Erythroblast (primary cell): ENCODE results near the gene MGAT3.

Source experiments
- DNase-seq, 2 experiments: peaks; one replicate each; lab custom pipeline; 2025; lab: John Stamatoyannopoulos, UW
- GATA1 ChIP-seq: IDR thresholded peaks from 2 replicates; pipeline ENCODE4 v1.6.1; 2011; ENCODE audit warnings: low read depth, mild to moderate bottlenecking, control low read depth, low read length, moderate library complexity
- POLR2A ChIP-seq: IDR thresholded peaks from 2 replicates; pipeline ENCODE4 v1.6.1; 2011; ENCODE audit warnings: mild to moderate bottlenecking, low read length

Gene MGAT3

DNA sequence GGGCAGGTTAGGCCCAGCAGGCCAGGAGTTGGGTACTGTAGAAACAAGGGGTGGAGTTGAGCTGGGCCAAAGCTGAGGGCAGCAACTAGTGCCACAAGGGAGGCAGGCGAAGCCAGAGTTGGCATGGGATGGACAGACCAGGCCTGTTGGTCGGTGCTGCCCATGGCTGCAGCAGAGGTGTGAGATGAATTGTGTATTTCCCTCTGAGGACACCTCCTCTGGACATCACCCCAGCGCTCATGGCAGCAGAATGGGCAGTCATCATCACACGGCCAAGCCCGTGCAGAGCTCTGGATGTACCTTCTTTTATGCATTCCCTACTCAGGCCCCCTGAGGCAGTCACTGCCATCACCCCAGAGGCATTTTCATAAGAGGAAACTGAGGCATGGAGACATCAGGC, 36.9 kb upstream of the MGAT3 start:
- TF ChIP-seq POLR2A (no peak), GATA1 (no peak)
- DNase-seq: no peak

- TF ChIP-seq POLR2A (no peak), GATA1 (no peak)
- DNase-seq: no peak
Observed at GRCh38 chr22:39421691-39422090, 35.1 kb upstream of the MGAT3 start.

DNA sequence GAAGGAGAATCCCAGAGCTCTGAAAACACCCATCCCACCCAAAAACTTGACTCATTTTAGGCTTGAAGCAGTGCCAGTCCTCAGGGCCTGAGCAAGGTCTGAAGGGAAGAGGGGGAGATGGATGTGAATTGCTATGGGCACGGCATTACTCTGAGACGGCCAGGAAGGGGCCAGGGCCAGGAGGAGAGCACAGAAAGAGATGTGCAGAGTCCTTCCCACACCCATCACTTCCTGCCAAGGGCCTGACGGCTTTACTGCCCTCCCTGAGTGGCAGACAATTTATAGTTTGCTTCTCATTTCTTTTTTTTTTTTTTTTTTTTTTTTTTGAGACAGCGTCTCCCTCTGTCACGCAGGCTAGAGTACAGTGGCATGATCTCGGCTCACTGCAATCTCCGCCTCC, 34.7 kb upstream of the MGAT3 start:
- TF ChIP-seq POLR2A: no peak
- TF ChIP-seq GATA1: no peak

GRCh38 chr22:39422721-39423120, 34.1 kb upstream of the MGAT3 start:
- TF ChIP-seq GATA1 (no peak), POLR2A (no peak)
- peak in 1 of 2 experiments; percentile 15 for DNase-seq

More for the DNA sequence above, 34.7 kb upstream of the MGAT3 start:
- no peak for DNase-seq

DNA sequence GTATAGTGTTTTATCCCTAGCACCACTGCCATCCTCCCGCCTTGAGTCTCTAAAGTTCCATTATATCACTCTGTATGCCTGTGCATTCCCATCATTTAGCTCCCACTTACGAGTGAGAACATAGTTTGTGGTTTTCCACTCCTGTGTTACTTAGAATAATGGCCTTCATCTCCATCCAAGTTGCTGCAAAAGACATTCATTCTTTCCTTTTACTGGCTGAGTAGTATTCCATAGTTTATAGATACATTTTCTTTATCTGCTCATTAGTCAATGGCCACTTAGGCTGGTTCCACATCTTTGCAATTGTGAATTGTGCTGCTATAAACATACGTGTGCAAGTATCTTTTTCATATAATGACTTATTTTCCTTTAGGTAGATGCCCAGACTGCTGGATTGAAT, 32.8 kb upstream of the MGAT3 start:
- TF ChIP-seq GATA1: no peak
- TF ChIP-seq POLR2A: no peak
- no peak for DNase-seq

GRCh38 chr22:39426380-39427043, 30.3 kb upstream of the MGAT3 start:
- no peak for DNase-seq

DNA sequence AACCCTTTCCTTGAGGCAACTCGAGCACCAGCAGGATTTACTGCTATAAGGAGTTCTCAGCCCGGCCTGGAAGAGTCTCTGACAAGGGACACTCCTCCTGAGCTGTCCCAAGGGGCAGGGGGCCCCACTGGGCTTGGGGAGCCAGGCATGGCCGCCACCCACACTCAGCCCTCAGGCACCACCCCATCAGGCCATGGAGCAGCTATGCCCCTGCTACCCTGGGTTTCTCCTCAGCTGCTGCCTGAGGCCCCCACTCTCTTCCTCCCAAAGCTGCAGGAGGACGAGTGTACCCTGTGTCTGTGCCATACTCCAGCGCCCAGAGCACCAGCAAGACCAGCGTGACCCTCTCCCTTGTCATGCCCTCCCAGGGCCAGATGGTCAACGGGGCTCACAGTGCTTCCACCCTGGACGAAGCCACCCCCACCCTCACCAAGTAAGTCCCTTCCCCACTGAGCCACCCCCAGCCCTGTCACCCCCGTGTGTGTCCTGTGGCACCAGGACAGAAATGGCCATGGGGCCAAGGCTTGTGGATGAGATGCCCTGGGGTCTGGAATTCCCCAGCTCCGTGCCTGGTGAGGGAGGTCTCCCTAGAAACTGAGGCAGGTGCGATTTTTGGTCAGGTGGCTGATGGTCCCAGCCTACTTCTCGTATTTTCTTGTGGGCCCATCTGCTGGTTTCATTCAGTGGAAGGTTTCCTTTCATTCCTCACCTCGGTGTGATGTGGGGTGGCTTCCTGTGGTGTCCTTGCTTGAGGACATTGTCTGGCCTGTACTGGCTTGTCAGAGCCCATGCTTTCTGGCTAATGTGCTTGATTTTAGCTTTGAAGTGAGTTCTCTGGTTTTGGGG, 28.8 kb upstream of the MGAT3 start:
- TF ChIP-seq POLR2A: no peak
- TF ChIP-seq GATA1: no peak
- no peak for DNase-seq

More at GRCh38 chr22:39426380-39427043, 30.3 kb upstream of the MGAT3 start:
- no peak for TF ChIP-seq GATA1
- no peak for TF ChIP-seq POLR2A

GRCh38 chr22:39428597-39429071, 28.2 kb upstream of the MGAT3 start:
- TF ChIP-seq GATA1: no peak
- TF ChIP-seq POLR2A: no peak

DNA sequence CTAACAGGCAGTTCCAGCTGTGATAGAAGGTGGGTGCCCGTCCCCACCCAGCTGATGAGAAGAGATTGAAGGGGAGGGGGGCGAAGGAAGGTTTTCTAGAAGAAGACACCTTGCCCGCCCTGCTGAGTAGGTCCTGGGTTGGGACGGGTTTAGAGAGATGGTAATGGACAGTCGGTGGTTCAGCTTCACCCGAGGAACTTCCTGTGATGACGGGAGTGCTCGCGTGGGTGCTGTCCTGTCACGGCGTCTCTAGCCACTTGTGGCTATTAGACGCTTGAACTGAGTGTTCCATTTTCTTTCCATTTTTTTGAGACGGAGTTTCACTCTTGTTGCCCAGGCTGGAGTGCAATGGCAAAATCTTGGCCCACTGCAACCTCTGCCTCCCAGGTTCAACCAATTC, 27.6 kb upstream of the MGAT3 start:
- TF ChIP-seq POLR2A (no peak), GATA1 (no peak)
- DNase-seq: no peak

More at GRCh38 chr22:39428597-39429071, 28.2 kb upstream of the MGAT3 start:
- no peak for DNase-seq

- TF ChIP-seq GATA1 (no peak), POLR2A (no peak)
- no peak for DNase-seq
Observed at GRCh38 chr22:39429916-39430575, 26.8 kb upstream of the MGAT3 start.

DNA sequence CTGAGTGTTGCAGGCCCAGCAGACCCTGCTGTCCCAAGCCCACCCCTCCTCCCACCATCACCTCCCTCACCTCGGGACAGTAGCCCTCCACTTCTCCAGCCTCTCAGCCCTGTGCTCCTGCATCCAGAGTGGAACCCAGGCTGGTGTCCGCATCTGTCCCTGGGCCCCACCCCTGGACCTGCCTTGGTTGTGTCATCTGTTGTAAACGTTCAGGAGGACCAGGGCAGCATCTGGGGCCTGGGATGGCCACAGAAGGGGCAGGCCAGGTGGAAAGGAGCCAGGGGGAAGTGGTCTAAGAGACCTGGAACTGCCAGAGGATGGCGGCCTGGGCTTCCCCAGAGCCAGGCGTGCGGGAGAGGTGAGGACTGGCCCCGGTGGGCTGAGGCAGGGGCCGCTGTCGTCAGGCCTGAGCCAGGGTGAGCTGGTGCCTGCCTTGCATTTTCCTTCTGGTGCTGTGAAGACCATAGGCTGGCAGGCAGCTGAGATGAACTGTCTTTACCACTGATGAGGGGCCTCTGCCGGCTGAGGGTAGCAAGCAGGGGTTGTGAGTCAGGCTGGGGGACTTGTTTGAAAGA, 26.1 kb upstream of the MGAT3 start:
- TF ChIP-seq GATA1 (no peak), POLR2A (no peak)
- no peak for DNase-seq

DNA sequence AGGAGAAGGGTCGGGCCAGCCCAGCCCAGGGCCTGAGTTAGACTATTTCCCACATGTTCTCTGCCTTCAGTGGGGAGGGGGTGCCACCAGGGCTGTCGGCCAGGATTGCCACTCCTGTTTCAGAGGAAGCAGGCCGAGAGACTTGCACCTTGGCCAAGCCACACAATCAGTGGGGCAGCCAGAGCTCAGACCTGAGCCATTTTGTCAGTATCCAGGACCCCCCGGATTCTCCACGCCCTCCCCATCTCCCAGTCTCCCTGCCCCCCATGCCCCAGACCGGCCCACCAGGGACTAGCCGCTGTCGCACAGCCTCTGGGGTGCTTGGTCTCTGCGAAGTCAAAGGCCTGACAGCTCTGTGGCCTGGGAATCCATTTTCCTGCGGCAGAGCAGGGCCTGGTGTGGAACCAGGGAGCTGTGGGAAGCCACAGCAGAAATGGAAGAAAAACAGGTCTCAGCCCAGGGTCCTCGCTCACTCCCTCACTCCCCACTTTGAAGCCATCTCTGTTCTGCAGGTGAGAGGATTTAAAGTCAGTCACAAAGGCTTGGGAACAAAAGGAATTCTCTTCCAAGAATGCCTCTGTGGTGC, 25.5 kb upstream of the MGAT3 start:
- DNase-seq: no peak
- no peak for TF ChIP-seq GATA1
- no peak for TF ChIP-seq POLR2A

DNA sequence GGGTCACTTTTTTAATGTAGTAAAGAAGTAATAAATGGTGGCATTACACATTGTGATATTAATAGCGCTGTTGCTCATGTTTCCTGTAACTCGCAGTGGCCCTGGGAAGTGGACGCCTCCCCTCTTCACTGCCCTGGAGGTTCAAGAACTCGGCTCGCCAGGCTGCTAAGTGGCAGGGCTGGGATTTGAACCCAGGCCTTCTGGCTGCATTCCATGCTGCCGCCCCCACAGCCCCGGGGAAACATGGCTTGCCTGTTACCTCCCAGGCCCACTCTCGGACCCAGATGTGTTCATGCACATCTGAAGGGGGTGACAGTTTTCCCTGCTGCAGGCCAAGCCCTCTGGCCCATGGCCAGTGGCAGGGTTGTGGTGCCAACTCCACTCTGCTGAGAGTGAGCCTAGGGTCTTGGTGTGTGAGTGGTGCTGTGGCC, 25.0 kb upstream of the MGAT3 start:
- DNase-seq: no peak
- TF ChIP-seq POLR2A (no peak), GATA1 (no peak)

GRCh38 chr22:39432361-39432811, 24.4 kb upstream of the MGAT3 start:
- no peak for DNase-seq
- no peak for TF ChIP-seq GATA1
- no peak for TF ChIP-seq POLR2A
